Ovary (tissue), 3 donors: ENCODE results near the gene PPARD.

Experiments
- EP300 ChIP-seq: sonication (generic); formaldehyde crosslinking; IDR thresholded peaks from one replicate; pipeline ENCODE4 v1.6.1; 2017; ENCODE audit warnings: antibody characterized with exemption
- POLR2A ChIP-seq: fragments of 450-650 bp; IDR thresholded peaks from one replicate; pipeline ENCODE4 v1.6.1; 2017; ENCODE audit warnings: antibody characterized with exemption, mild to moderate bottlenecking, moderate library complexity
- TF ChIP-seq, protein P1 (sequence below), 3 donors: fragments of 450-650 bp in 2 of 3; fragments of 200-600 bp in 1 of 3; IDR thresholded peaks; one replicate each; pipeline versions ENCODE4 v1.5.1 to v1.8.0; 2016 to 2022; ENCODE audit warnings: antibody characterized with exemption in 3 of 3, mild to moderate bottlenecking in 1 of 3
- donor health status: DM: no; HTN: no; CAD: no.

DNA sequence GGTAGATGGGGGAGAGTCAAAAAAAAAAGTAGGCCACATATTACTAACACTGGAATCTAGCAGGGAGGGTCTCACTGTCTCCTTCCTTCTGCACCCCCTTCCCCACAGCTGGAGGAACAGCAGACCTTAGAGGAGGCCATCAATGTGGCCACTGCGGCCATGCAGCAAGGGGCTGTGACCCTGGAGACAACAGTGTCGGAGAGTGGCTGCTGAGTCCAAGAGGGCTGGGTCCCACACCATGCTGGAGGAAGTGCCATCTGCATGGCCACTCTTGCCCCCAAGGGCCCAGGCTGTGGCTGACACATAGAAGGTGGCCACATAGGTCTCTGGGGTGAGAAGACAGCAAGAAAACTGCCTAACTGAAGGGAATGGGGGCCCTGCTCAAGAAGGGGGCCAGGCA is 47.3 kb upstream of the PPARD start:
- TF ChIP-seq, protein P1, sequence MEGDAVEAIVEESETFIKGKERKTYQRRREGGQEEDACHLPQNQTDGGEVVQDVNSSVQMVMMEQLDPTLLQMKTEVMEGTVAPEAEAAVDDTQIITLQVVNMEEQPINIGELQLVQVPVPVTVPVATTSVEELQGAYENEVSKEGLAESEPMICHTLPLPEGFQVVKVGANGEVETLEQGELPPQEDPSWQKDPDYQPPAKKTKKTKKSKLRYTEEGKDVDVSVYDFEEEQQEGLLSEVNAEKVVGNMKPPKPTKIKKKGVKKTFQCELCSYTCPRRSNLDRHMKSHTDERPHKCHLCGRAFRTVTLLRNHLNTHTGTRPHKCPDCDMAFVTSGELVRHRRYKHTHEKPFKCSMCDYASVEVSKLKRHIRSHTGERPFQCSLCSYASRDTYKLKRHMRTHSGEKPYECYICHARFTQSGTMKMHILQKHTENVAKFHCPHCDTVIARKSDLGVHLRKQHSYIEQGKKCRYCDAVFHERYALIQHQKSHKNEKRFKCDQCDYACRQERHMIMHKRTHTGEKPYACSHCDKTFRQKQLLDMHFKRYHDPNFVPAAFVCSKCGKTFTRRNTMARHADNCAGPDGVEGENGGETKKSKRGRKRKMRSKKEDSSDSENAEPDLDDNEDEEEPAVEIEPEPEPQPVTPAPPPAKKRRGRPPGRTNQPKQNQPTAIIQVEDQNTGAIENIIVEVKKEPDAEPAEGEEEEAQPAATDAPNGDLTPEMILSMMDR (IDR thresholded peaks at IDR 0.05): no peak
- no peak for TF ChIP-seq POLR2A
- TF ChIP-seq EP300: no peak
